Panc1 (cell line): ENCODE measurements around the gene MADCAM1.

Source experiments
- POLR2AphosphoS5 ChIP-seq: IDR thresholded peaks from 2 replicates; pipeline ENCODE4 v1.6.1; 2012; ENCODE audit warnings: mild to moderate bottlenecking, low read depth, low read length, moderate library complexity
- SIN3A ChIP-seq: IDR thresholded peaks from 2 replicates; pipeline ENCODE4 v1.6.1; 2012; ENCODE audit warnings: low read depth, mild to moderate bottlenecking, low read length, moderate library complexity, borderline replicate concordance; ENCODE audit not compliant: insufficient read depth
- TF ChIP-seq, protein P1 (sequence below): fragments of 450-650 bp; IDR thresholded peaks from 2 replicates; pipeline ENCODE4 v1.5.1; 2017; ENCODE audit warnings: mild to moderate bottlenecking
- TF ChIP-seq, protein P2 (sequence below), 2 experiments: IDR thresholded peaks; 2 replicates each; pipeline ENCODE4 v1.6.1; 2011 to 2012; ENCODE audit warnings: low read depth in 2 of 2, control low read depth in 1 of 2, low read length in 1 of 2, mild to moderate bottlenecking in 1 of 2, moderate library complexity in 1 of 2; ENCODE audit not compliant: insufficient read depth in 1 of 2

DNA sequence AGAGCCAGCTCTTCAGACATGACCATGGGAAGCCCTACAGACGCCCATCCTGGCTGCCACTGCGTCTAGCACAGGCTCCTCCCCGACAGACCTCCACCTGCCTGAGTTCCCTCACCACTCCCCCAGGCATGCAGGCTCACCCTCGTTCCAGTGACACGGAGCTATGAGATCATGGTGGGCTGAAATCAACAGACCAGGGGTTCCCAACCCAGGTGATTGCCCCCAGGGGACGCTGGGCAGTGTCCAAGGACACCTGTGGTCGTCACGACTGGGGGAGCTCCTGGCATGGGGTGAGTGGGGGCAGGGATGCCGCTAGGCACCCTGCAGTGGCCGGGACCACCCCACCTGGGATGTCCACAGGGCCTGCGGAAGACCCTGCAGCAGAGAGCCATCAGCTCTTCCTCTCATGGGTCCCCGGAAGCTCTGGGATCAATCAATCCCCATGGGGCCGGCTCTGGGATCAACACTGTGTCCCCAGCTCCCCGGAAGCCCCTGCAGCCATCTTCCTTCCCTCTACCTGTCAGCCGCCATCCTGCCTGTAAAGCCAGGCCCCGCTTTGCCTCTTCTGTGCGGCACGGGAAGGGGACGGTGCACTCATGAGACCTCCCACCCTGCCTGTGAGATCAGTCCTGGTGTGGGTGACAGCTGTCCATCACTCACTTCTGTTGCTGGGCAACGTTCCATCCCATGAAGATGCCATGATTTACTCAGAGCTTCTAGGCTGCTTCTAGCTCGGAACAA is 12.8 kb upstream of the MADCAM1 start:
- TF ChIP-seq, protein P1, sequence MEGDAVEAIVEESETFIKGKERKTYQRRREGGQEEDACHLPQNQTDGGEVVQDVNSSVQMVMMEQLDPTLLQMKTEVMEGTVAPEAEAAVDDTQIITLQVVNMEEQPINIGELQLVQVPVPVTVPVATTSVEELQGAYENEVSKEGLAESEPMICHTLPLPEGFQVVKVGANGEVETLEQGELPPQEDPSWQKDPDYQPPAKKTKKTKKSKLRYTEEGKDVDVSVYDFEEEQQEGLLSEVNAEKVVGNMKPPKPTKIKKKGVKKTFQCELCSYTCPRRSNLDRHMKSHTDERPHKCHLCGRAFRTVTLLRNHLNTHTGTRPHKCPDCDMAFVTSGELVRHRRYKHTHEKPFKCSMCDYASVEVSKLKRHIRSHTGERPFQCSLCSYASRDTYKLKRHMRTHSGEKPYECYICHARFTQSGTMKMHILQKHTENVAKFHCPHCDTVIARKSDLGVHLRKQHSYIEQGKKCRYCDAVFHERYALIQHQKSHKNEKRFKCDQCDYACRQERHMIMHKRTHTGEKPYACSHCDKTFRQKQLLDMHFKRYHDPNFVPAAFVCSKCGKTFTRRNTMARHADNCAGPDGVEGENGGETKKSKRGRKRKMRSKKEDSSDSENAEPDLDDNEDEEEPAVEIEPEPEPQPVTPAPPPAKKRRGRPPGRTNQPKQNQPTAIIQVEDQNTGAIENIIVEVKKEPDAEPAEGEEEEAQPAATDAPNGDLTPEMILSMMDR, result no peak
- TF ChIP-seq, protein P2, sequence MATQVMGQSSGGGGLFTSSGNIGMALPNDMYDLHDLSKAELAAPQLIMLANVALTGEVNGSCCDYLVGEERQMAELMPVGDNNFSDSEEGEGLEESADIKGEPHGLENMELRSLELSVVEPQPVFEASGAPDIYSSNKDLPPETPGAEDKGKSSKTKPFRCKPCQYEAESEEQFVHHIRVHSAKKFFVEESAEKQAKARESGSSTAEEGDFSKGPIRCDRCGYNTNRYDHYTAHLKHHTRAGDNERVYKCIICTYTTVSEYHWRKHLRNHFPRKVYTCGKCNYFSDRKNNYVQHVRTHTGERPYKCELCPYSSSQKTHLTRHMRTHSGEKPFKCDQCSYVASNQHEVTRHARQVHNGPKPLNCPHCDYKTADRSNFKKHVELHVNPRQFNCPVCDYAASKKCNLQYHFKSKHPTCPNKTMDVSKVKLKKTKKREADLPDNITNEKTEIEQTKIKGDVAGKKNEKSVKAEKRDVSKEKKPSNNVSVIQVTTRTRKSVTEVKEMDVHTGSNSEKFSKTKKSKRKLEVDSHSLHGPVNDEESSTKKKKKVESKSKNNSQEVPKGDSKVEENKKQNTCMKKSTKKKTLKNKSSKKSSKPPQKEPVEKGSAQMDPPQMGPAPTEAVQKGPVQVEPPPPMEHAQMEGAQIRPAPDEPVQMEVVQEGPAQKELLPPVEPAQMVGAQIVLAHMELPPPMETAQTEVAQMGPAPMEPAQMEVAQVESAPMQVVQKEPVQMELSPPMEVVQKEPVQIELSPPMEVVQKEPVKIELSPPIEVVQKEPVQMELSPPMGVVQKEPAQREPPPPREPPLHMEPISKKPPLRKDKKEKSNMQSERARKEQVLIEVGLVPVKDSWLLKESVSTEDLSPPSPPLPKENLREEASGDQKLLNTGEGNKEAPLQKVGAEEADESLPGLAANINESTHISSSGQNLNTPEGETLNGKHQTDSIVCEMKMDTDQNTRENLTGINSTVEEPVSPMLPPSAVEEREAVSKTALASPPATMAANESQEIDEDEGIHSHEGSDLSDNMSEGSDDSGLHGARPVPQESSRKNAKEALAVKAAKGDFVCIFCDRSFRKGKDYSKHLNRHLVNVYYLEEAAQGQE (IDR thresholded peaks at IDR 0.05; ENCODE audit: insufficient read depth in 1 of 2, low read depth in 2 of 2, low read length in 1 of 2), result no peak
- TF ChIP-seq POLR2AphosphoS5, result no peak
- no peak for TF ChIP-seq SIN3A
